GM19397 (cell line): Measurements from ENCODE around the gene ABHD17C.

ENCODE experiments used
- ATAC-seq: cut with Tn5 transposase; IDR thresholded peaks from one replicate; pipeline ENCODE4 v1.9.1; 2021; ENCODE audit warnings: mild to moderate bottlenecking, moderate library complexity; ENCODE audit not compliant: unreplicated experiment

ABHD17C gene

GRCh38 chr15:80727596-80727995 is 32.5 kb downstream of the ABHD17C start:
- ATAC-seq = no peak

GRCh38 chr15:80730387-80730786 is 35.3 kb downstream of the ABHD17C start:
- no peak for ATAC-seq

- no peak for ATAC-seq
These were observed 35.8 kb downstream of the ABHD17C start for GRCh38 chr15:80730926-80731325.

GRCh38 chr15:80732167-80732566 is 37.1 kb downstream of the ABHD17C start:
- ATAC-seq = no peak

- ATAC-seq = no peak
These were observed 37.7 kb downstream of the ABHD17C start for GRCh38 chr15:80732818-80733217.

GRCh38 chr15:80733460-80733859 is 38.4 kb downstream of the ABHD17C start:
- no peak for ATAC-seq

- ATAC-seq = no peak
These were observed 40.2 kb downstream of the ABHD17C start for GRCh38 chr15:80735344-80735743.

GRCh38 chr15:80736560-80736959 is 41.5 kb downstream of the ABHD17C start:
- no peak for ATAC-seq

- ATAC-seq = no peak
These were observed 44.8 kb downstream of the ABHD17C start for GRCh38 chr15:80739919-80740318.

- no peak for ATAC-seq
These were observed 47.0 kb downstream of the ABHD17C start for GRCh38 chr15:80742081-80742480.

GRCh38 chr15:80743189-80743833 is 48.2 kb downstream of the ABHD17C start:
- ATAC-seq = no peak

GRCh38 chr15:80744415-80744814 is 49.3 kb downstream of the ABHD17C start:
- ATAC-seq = no peak

- no peak for ATAC-seq
These were observed 49.7 kb downstream of the ABHD17C start for GRCh38 chr15:80744826-80745225.

- no peak for ATAC-seq
These were observed 50.8 kb downstream of the ABHD17C start for GRCh38 chr15:80745888-80746287.

- no peak for ATAC-seq
These were observed 52.4 kb downstream of the ABHD17C start for GRCh38 chr15:80747317-80748053.

- ATAC-seq = no peak
These were observed 54.5 kb downstream of the ABHD17C start for GRCh38 chr15:80749589-80749988.

GRCh38 chr15:80750575-80750974 is 55.5 kb downstream of the ABHD17C start:
- ATAC-seq = no peak

GRCh38 chr15:80752204-80752603 is 57.1 kb downstream of the ABHD17C start:
- no peak for ATAC-seq

GRCh38 chr15:80753161-80753560 is 58.1 kb downstream of the ABHD17C start:
- no peak for ATAC-seq

GRCh38 chr15:80754014-80754413 is 58.9 kb downstream of the ABHD17C start:
- ATAC-seq = no peak

- no peak for ATAC-seq
These were observed 60.8 kb downstream of the ABHD17C start for GRCh38 chr15:80755885-80756284.

GRCh38 chr15:80758130-80758745 is 63.1 kb downstream of the ABHD17C start:
- no peak for ATAC-seq
